ENCODE results near the gene HADHA. TPM values are rescaled to one million over a fixed set of nuclear protein-coding genes. Genes with fewer than 3 reads are reported as not detected.

HADHA gene
- total RNA-seq, 2 donors from 2014 or later: 226 to 266 TPM

DNA sequence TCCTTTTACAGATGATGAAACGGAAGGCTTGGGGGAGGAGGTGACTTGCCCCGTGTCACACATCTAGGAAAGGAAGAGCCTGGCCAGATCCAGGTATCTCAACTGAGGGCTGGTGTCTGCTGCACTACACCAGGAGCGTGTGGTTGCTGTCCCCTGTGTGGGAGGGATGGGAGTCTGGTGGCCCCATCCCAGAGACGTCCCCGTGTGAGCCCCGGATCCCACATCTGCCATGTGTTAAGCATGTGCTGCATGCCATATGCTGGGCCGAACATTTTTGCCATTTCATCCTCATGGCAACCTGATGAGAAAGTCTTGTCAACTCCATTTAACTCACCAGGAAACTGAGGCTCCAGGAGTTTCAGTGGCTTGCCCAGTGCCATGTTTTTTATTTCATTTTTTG is 67.3 kb downstream of the HADHA start:
- Histone ChIP-seq H3K36me3 (no peaks in the 10 kb centered on the region), H3K9me3 (no peaks in the 10 kb centered on the region), H3K27ac (no peak overlapping the region), H3K4me3 (no peak overlapping the region), H3K9ac (ENCODE audit: low read depth in 2 of 2, low read length in 2 of 2) (no peak overlapping the region), H3K4me1 (peaks cover 4% of the 10 kb centered on the region), H3K27me3 (peaks cover 23% of the 10 kb centered on the region)
- intact Hi-C loops (cut with DNase I): no loop called here
- TF ChIP-seq, protein P1, sequence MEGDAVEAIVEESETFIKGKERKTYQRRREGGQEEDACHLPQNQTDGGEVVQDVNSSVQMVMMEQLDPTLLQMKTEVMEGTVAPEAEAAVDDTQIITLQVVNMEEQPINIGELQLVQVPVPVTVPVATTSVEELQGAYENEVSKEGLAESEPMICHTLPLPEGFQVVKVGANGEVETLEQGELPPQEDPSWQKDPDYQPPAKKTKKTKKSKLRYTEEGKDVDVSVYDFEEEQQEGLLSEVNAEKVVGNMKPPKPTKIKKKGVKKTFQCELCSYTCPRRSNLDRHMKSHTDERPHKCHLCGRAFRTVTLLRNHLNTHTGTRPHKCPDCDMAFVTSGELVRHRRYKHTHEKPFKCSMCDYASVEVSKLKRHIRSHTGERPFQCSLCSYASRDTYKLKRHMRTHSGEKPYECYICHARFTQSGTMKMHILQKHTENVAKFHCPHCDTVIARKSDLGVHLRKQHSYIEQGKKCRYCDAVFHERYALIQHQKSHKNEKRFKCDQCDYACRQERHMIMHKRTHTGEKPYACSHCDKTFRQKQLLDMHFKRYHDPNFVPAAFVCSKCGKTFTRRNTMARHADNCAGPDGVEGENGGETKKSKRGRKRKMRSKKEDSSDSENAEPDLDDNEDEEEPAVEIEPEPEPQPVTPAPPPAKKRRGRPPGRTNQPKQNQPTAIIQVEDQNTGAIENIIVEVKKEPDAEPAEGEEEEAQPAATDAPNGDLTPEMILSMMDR (IDR thresholded peaks at IDR 0.05): no peak
- no peak for DNase-seq

DNA sequence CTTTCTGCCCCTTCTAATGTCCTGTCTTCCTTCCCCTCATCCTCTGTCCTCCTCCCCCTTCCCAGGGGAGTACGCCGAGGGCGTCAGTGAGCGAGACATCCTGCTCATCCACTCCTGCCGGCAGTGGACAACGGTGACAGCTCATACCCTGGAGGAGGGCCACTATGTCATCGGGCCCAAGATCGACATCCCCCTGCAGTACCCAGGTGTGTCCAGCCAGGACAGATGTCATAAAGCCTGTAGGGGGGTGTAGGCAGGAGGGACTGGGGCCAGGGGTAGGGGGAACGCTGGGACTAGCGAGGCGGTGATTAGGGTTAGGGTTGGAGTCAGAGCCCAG is 68.2 kb downstream of the HADHA start:
- Histone ChIP-seq H3K4me3 (no peak overlapping the region), H3K27ac (no peak overlapping the region), H3K9me3 (no peaks in the 10 kb centered on the region), H3K9ac (ENCODE audit: low read depth in 2 of 2, low read length in 2 of 2) (no peak overlapping the region), H3K4me1 (peaks cover 4% of the 10 kb centered on the region), H3K27me3 (peaks cover 23% of the 10 kb centered on the region), H3K36me3 (no peaks in the 10 kb centered on the region)
- intact Hi-C loops (cut with DNase I): no loop called here
- DNase-seq: no peak
- TF ChIP-seq, protein P1 (IDR thresholded peaks at IDR 0.05): no peak

DNA sequence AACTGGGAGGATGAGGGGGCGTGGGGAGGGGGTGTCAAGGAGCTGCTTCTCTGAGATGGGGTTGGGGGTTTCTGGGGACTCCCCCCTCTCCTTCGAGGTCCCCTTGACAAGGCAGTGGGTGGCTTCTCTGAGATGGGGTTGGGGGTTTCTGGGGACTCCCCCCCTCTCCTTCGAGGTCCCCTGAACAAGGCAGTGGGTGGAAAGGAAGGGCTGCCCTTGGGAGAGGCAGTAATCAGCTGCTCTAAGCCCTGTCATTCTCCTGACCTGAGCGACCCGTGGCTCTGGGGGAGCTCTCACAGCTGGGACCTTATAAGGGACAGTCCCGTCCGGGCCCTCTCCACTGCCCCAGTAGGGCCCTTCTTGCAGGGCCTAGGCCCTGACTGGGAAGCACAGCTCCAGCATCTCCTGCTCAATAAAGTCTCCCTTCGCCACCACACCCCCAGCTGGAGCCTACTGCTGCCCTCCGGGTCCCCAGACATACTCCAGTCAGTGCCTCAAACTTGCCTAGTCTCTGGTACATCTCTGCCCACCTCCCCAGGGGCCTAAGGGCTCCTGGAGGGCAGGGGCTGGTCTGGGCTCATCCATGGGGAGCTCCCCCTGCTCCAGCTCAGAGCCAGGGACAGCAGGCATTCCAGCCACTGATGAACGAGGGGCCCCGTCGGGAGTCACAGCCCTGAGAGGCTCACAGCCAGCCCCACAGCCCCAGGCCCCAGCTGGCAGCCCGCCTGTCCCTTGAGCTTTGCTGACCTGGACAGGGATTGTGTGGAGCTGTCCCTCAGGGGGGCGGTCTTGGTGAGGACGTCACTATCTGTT is 68.8 kb downstream of the HADHA start:
- no peak for DNase-seq
- H3K9ac ChIP-seq (ENCODE audit: low read depth in 2 of 2, low read length in 2 of 2): no peak overlapping the region
- H3K27me3 ChIP-seq: peaks cover 23% of the 10 kb centered on the region
- H3K36me3 ChIP-seq: no peaks in the 10 kb centered on the region
- H3K4me1 ChIP-seq: peaks cover 4% of the 10 kb centered on the region
- intact Hi-C loops (cut with DNase I): no loop called here
- H3K9me3 ChIP-seq: no peaks in the 10 kb centered on the region
- no peak overlapping the region for H3K4me3 ChIP-seq
- H3K27ac ChIP-seq: no peak overlapping the region
- TF ChIP-seq, protein P1 (IDR thresholded peaks at IDR 0.05): no peak

DNA sequence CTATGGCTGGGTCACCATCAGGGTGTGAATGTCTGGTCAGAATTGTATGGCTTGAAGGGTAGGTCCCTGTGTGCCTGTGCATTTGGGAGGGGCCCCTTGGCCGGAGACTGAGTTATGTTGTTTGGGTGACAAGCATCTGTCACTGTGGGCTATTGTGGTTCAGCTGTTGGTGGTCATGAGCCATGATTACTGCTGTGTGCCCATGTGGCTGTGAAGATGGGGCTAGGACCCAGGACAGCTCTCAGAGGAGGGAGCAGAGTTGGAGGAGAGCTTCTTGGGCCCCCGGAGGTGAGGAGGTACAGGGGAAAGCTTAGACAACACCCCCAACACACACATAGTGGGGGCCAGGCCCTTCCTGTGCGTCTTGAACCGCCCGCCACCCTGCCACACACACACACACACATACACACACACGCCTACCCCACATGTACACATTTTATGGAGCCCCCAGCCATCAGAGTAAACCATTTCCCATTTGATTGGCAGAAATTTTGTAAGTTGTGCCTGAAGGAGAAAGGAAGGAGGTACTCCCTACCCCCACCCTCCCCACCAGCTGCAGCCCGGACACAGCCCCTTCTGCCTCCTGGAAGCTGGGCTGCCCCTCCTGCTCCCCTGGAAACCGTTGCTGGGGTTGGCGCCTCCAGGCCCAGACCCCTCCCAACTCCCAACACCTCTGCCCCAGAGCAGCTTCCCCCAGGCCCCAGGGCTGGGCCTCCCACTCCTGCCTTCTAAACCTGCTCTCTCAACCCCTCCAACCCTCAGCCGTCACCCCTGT is 69.6 kb downstream of the HADHA start:
- TF ChIP-seq, protein P1 (IDR thresholded peaks at IDR 0.05): no peak
- Histone ChIP-seq H3K36me3 (no peaks in the 10 kb centered on the region), H3K9me3 (no peaks in the 10 kb centered on the region), H3K9ac (ENCODE audit: low read depth in 2 of 2, low read length in 2 of 2) (no peak overlapping the region), H3K4me3 (no peak overlapping the region), H3K27me3 (peaks cover 23% of the 10 kb centered on the region), H3K4me1 (peaks cover 4% of the 10 kb centered on the region), H3K27ac (no peak overlapping the region)
- intact Hi-C loops (cut with DNase I): no loop called here
- DNase-seq: no peak

DNA sequence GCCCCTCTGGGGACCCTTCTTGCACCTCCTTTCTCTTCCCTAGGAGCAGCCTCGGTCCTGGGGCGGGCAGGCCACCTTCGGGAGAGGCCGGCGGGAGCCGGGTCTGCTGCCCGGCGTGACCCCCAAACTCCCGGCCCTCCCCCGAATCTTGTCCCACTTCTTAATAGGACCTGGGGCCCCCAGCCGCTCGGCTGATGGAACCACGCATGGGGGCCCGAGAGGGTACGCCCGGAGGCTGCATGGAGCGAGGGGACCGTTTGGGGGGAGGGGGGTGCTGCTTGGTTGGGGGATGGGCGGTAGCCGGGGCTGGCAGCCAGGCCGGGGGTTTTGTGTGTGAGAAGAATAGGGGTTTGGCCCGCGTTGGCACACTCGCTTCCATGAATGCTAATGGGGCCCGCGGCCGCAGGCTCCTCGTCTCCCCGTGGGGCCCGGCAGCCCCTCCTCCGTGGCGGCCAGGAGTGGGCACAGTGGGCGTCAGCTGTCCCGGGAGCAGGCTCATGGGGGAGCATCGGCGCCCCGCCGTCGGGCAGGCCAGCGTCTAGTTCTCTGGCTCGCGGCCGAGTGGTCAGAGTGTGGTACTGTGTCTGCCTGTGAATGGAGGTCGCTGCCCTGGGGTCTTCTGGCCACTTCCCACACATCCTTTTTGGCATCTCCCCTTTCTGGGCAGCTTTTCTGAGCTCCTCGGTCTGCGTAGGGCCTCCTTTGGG is 70.5 kb downstream of the HADHA start:
- Histone ChIP-seq H3K27me3 (peaks cover 18% of the 10 kb centered on the region), H3K27ac (no peak overlapping the region), H3K9ac (ENCODE audit: low read depth in 2 of 2, low read length in 2 of 2) (no peak overlapping the region), H3K36me3 (no peaks in the 10 kb centered on the region), H3K4me3 (peak overlapping the region; percentile 41), H3K9me3 (no peaks in the 10 kb centered on the region), H3K4me1 (peaks cover 4% of the 10 kb centered on the region)
- DNase-seq: no peak
- intact Hi-C loops (cut with DNase I): no loop called here
- TF ChIP-seq, protein P1 (IDR thresholded peaks at IDR 0.05): no peak
